ENCODE data around the gene TANK. TPM values are rescaled to one million over a fixed set of nuclear protein-coding genes. Genes with fewer than 3 reads are reported as not detected.

TANK gene
- total RNA-seq, 1 experiment from 2014 or later: 52.5 TPM

DNA sequence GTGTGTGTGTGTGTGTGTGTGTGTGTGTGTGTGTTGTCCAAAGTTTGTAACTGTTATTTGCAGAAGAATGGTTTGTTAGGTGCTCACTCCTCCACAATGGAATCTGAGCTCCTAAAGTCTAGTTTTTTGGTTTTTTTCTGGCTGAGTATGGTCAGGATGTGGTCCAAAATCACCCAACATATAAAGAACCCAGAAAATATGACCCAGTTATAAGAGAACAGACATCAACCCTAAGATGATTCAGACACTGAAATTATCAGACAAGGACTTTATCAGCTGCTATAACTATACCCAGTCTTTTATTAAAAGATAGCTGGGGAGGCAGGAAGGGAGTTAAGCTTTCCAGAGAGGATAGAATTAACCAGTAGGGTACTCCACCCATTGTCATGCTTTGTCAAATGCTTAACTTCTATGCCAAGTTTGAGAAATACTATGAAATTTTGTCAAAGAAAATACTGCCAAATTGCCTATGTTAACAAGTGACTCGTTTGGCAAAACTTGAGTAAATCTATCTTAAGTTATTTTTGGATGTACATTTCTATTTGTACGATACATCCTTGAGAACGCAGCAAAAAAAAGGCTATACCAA is 57.5 kb downstream of the TANK start:
- H3K9me2 ChIP-seq (ENCODE audit: insufficient read depth): no peaks in the 10 kb centered on the region
- CTCF ChIA-PET: no interaction called here
- no peak overlapping the region for H3K9ac ChIP-seq (ENCODE audit: low read length)
- no TSS peak for BruUV-seq (replicated peaks)
- H3K4me1 ChIP-seq (ENCODE audit: control insufficient read depth in 1 of 2, insufficient read depth in 2 of 2, low read length in 2 of 2): no peaks in the 10 kb centered on the region
- TF ChIP-seq SP1 (IDR thresholded peaks at IDR 0.05; ENCODE audit: low read depth) (no peak), EZH2 (IDR thresholded peaks at IDR 0.05) (no peak), ZFX (IDR thresholded peaks at IDR 0.05) (no peak), ELF1 (IDR thresholded peaks at IDR 0.05; ENCODE audit: borderline replicate concordance, low read depth) (no peak), CBX3 (IDR thresholded peaks at IDR 0.05; ENCODE audit: low read depth) (no peak), CEBPB (IDR thresholded peaks at IDR 0.05; ENCODE audit: low read depth) (no peak), POLR2AphosphoS5 (IDR thresholded peaks at IDR 0.05; ENCODE audit: low read depth, low read length) (no peak), REST (IDR thresholded peaks at IDR 0.05; ENCODE audit: low read depth) (no peak), EGR1 (IDR thresholded peaks at IDR 0.05; ENCODE audit: low read depth) (no peak), EZH2phosphoT487 (IDR thresholded peaks at IDR 0.05; ENCODE audit: borderline replicate concordance) (no peak)
- TF ChIP-seq, protein P1, sequence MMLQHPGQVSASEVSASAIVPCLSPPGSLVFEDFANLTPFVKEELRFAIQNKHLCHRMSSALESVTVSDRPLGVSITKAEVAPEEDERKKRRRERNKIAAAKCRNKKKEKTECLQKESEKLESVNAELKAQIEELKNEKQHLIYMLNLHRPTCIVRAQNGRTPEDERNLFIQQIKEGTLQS (IDR thresholded peaks at IDR 0.05): no peak
- no peak overlapping the region for H3K4me2 ChIP-seq (ENCODE audit: low read length)
- H3K9me3 ChIP-seq (ENCODE audit: control insufficient read depth in 1 of 2, insufficient read depth in 1 of 2, low read depth in 1 of 2, low read length in 2 of 2): no peaks in the 10 kb centered on the region
- H3K79me2 ChIP-seq (ENCODE audit: insufficient read depth, low read length): no peaks in the 10 kb centered on the region
- POLR2A ChIA-PET: interaction anchor here (1.1 kb wide), 1 partner anchor 13 kb away, joined by 3 read pairs; no protein-coding TSS in a partner anchor
- intact Hi-C loops (cut with micrococcal nuclease): no loop called here
- RAD21 ChIA-PET (ENCODE audit: low non-redundant PET in 1 of 2, low total read pairs in 2 of 2, uncharacterized antibody in 2 of 2, unreplicated experiment in 2 of 2): no interaction called here
- H3K27me3 ChIP-seq (ENCODE audit: insufficient read depth, low read length): no peaks in the 10 kb centered on the region
- H2AFZ ChIP-seq (ENCODE audit: low read depth, low read length, poor library complexity, severe bottlenecking): no peak overlapping the region
- no peak for ATAC-seq
- no peak overlapping the region for H3K4me3 ChIP-seq (replicated peaks in 1 of 2; ENCODE audit: low read depth in 1 of 2, low read length in 2 of 2)
- peaks cover 0 to 13% of the 10 kb centered on the region in 2 experiments; a peak in 2 of 4 replicates for H3K36me3 ChIP-seq (ENCODE audit: control insufficient read depth in 1 of 2, insufficient read depth in 2 of 2, low read length in 2 of 2)
- DNase-seq (ENCODE audit: low read depth, low spot score): no peak
- no peaks in the 10 kb centered on the region for H4K20me1 ChIP-seq (ENCODE audit: insufficient read depth)
- no peak overlapping the region for H3K27ac ChIP-seq (ENCODE audit: low read depth, low read length)

Data from HCT116 (cell line).